ENCODE data around the gene KLHL33.

DNA sequence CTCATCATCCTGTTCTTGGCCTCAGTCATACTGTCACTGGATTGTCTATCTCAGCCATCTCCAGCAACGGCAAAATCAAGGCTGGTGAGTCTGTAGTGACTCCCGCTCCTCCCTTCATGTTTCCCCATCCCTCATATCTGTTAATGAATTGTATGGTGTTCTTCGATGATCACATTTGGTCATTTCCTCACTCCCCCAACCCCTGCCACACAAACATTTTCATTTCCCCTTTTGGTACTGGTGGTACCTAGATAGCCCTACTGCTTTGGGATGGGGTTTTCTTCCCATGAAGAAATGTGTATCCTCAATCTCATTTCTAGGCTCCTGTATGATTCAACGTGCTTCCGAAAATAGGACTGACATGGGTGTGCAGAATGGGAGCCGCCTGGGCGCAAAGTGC lies 2.7 kb upstream of the KLHL33 start:
- TF ChIP-seq CTCF (IDR thresholded peaks at IDR 0.05; ENCODE audit: low read length): no peak
- no peak for TF ChIP-seq EZH2 (optimal IDR thresholded peaks at IDR 0.05; ENCODE audit: low read depth, low read length)
- no peak for TF ChIP-seq EZH2phosphoT487 (IDR thresholded peaks at IDR 0.05; ENCODE audit: low read length)

Data from MM.1S (cell line).